ENCODE results near the gene ANKMY1.
A peak's percentile ranks its signal among the peaks of the same experiment; 100 is the strongest.

Gene ANKMY1

DNA sequence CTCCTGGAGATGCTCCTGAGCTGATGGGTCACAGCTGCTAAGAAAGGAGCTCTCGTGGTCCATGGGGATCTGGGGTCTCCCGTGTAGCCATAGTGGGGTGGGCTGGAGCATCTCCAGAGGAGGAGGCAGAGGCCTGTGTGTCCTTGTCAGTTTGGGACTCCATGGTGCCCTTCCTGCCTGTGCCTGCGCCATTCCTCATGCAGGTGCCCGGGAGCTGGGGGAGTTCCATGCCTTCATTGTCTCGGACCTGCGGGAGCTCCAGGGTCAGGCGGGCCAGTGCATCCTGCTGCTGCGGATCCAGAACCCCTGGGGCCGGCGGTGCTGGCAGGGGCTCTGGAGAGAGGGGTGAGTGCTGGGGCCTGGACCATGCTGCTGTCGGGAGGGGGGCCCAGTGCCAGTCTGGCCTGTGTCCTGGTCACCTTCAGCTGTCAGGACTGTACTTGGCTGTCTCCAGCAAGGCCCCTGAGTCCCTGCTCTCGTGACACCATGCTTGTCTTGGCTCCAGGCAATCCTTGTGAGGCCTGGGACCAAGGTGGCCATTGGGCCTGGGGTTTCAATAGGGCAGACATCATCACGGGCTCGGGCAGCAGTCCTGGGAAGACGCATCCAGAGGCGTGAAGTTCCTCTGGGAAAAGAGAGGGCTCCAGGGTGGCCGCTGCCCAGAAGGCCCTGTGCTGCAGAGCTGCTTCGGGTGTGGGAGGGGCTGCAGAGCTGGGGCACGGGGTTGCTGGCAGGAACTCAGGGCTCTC, 36.1 kb upstream of the ANKMY1 start:
- no peak for DNase-seq

DNA sequence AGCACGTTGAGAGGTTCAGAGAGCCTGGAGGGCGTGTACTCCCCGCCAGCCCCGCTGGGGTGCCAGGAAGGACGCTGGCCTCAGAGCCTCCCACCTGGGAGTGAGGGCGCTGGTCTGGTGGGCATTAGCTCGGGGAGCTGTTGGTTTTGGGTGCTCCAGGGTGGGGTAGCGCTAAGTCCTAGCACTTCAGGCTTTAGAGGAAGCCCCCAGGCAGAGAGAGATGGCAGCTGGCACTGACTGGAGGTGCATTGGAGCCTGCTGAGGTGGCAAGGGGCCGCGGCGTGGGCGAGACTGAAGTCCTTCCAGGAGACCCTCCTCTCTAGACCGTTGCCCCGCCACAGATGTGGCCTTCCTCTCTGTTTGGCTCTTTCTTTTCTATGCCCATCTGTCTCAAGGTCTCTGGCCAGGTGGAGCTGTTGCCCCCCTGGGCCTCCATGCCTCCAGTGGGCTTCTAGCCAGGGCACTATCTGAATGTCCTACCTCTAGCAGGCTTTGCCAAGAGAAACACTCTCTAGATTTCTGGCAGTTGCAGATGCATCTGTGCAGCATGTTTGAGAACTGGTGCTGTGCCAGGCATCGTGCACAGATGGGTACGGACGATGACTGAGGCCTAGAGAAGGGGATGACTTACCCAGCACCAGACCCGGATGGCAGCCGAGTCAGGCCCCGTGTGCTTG, 35.4 kb upstream of the ANKMY1 start:
- no peak for DNase-seq

GRCh38 chr2:240591784-240592183, 34.0 kb upstream of the ANKMY1 start:
- no peak for DNase-seq

- no peak for DNase-seq
These were observed 33.4 kb upstream of the ANKMY1 start for GRCh38 chr2:240591226-240591625.

- no peak for DNase-seq
These were observed 32.9 kb upstream of the ANKMY1 start for GRCh38 chr2:240590681-240591111.

- no peak for DNase-seq
These were observed 32.2 kb upstream of the ANKMY1 start for GRCh38 chr2:240589850-240590525.

DNA sequence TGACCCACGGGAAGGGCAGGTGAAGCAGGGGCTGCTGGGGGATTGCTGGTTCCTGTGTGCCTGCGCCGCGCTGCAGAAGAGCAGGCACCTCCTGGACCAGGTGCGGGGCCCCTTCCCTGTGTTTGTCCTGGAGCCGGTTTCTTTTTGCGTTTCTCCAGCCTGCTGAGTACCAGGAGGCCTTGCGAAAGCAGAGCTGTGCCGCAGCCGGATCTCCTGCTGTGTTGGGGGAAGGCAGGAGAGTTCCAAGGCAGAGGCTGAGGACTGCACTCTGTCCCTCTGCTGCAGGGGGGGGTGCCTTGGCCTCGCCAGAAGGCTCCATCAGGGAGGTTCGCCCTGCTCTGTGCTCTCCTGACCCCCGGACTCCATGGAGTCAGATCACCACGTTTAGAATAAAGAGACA, 31.6 kb upstream of the ANKMY1 start:
- no peak for DNase-seq

DNA sequence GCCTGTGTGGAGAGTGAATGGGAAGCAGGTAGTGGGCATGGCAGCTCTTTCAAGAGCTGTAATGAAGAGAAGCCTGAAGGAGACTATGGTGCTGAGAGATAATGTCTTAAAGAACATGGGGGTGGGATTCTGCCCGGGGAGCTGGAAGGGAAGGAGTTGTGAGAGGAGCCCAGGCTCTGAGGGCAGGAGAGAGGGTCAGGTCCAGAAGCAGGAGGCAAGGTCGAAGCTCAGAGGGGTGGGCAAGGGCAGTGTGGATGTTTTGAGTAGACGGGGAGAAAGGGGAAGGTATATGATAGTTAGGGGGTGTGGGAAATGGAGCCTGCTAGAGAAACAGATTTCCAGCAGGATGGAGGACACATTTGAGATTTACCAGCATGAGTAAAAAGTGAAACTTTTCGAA, 30.9 kb upstream of the ANKMY1 start:
- DNase-seq, result no peak

DNA sequence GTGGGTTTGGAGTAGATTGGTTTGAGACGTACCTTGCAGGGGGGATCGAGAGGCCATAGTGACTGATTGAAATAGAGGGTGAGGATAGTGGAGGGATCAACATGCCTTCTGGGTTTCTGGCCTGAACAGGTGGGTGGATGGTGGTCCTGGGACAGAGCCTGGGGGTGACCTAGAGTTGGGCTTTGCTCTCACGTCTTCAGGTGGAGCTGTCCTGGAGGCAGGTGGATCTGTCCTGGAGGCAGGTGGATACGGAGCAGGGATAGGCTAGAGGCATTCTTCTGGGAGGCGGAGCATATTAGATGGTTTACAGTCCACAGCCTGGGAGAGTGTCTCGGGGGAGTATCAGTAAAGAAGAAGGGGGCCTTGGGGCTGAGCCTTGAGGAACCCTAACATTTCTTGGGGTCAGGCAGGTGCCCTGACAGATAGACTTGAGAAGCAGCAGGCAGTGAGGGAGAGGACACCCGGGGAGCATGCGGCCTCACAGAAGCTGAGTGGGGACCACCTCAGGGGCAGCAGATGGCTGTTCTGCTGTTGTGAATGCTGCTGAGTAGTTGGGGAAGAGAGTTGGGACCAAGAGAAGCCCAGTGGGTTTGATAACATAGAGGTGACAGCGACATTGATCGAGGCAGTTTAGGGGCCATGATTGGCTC, 30.3 kb upstream of the ANKMY1 start:
- no peak for DNase-seq

DNA sequence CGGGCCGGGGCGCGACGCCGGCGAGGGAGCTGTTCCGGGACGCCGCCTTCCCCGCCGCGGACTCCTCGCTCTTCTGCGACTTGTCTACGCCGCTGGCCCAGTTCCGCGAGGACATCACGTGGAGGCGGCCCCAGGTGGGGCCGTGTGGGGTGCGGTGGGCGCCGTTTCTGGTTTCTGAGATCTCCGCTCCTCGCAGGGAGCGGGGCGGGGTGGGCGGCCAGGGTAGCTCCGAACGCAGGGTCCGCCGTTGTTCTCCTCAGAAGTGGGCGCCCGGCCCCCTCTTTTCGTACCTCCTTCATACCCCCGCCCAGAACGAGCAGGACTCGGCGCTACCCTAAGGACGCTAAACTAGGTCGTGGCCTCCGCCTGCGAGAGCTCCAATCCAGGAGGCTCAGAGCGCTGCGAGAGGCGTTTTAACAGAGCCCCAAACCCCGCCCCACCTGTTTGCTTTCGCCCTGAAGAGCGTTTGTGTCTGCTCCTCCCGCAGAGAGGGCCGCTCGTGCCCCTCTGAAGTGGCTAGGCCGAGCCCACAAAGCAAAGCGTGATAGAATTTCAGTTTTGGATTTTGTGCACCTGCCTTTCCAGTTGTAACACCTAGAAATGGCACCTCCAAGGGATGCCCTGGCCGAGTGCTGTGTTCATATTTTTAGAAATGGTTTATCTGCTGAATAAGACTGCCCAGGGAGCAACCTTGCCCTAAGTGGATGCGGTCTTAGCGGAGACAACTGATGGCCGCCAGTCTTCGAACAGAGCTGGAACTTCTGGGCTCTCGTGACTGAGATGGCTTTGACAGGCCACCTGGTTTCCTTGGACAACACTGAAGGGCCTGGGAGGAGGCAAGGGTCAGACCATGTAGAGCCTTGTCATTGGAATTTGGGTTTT, 29.4 kb upstream of the ANKMY1 start:
- peak; percentile 70 for DNase-seq

- peak; percentile 94 for DNase-seq
These were observed 28.6 kb upstream of the ANKMY1 start, which contains the start of gene CAPN10 for GRCh38 chr2:240586198-240586918. Gene CAPN10 (plus strand): TSS chr2:240586734. CDS start chr2:240586912, 178 bp downstream.

DNA sequence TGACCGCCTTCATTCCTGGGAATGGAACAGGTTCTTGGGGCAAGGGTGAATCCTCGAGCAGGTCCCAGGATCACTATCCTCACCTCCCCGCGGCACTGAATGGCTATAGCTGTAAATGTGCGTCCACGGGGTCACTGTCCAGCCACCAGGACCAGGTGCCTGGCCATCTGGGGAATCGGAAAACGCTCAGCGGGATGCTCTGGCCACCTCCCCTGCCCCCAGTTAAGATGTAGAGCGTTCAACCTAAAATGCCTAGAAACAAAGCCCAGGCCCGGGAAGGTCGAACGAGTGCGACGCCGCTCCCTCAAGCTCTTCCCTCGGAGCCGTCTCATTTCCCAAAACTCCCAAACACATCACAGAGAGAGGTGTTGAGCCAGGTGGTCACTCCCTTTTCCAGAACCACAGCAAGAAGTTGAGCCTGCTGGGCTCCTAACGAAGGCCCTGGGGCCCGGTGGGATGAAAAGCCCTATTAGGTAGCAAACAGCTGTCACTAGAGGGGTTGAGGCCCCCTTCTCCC, 28.0 kb upstream of the ANKMY1 start:
- DNase-seq, result no peak

DNA sequence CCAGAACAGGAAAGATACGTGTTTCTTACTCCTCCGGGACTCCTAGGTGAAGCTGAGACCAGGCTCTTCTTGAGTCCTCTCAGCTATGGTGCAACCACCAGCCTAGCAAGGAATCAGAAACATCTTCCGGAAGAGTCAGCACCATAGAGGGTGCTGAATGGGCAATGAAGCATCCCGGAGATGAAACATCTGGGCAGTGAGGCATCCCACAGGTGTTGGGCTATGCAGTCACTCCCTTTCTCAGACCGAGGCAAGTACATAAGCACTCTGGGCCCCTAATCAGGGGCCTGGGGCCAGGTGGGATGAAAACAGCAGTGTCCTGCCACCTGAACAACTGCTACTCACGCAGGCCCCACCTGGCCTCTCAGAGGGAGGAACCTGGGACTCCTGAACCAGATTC, 27.3 kb upstream of the ANKMY1 start:
- DNase-seq, result peak; percentile 24

- peak; percentile 92 for DNase-seq
These were observed 26.8 kb upstream of the ANKMY1 start for GRCh38 chr2:240584486-240585031.

- DNase-seq, result no peak
These were observed 26.0 kb upstream of the ANKMY1 start for GRCh38 chr2:240583774-240584173.

DNA sequence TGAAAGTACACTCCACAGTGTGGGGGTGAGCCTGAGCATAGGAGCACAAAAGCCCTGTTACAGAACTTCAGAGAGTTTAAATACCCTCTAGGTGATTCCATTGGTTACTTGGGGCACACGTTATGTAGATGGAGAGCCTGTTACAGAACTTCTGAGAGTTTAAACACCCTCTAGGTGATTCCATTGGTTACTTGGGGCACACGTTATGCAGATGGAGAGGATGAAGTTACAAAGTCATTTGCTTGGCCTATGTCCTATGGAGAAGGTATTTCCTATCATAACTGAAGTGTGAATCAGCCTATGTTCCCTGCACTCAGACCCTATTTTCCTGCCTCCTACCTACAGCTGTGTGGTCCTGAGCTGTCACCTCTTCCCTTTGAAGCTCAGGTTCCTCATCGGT, 25.0 kb upstream of the ANKMY1 start:
- no peak for DNase-seq

DNA sequence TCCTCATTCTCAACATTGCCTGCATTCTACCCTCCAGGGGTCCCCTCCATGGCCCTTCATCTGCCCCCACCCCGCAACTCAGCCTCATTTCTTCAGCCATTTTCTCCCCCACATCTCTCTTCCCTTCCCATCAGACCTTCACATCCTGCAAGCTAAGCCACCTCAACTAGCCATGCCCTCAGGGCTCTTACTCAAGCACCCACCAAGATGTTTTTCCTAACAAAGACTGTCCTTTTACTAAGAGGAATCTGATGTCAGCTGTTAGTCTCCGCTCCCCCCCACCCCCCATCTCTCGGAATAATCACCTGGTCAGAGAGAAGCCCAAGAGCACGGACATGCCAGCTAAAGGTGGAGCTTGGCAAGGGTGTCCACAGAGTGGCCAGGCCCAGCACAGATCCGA, 24.0 kb upstream of the ANKMY1 start:
- DNase-seq, result no peak

- DNase-seq, result peak; percentile 16
These were observed 22.2 kb upstream of the ANKMY1 start for GRCh38 chr2:240579771-240580614.

DNA sequence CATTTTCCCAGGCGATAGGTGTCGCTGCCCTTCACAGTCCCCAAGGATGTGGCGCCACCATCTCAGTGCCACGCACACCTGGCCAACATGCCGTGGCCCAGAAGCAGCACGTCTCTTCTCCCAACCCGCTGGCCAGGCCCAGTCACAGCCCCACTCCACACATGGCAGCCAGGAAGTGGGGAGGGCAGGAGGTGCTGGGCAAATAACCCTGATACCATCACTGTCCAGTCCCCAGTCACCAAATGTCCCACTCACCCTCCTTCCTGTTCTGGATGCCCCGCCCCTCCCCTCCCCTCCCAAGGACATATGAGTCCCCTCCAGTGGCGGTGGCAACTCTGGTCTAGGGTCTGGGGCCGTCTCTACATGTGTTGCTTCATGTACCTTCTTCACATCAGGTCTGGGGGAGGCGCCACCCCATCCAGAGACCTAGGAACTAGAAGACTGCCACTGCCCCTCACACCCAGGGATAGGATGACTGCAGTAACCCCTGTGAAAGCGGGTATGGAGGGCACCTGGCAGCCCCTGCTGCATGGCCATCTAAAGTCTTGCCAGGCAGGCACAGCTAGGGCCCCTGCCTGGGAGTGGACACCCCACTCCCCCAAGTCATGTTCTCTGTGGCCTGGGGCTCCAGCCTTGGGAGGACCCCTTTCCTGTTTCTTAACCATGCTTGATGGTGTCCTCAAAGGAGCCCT, 21.4 kb upstream of the ANKMY1 start:
- no peak for DNase-seq

Measured in NCI-H69 (cell line).